GM18870 (cell line): Measurements from ENCODE around the gene PAQR6.

Experiments used
- ATAC-seq: cut with Tn5 transposase; IDR thresholded peaks from one replicate; pipeline ENCODE4 v1.9.1; 2021; ENCODE audit warnings: moderate library complexity; ENCODE audit not compliant: unreplicated experiment

PAQR6 gene

GRCh38 chr1:156247460-156248322 lies at the start of gene PAQR6:
Gene PAQR6, minus strand, starts transcription at chr1:156248056. Its CDS starts 1,325 bp downstream, at chr1:156246731.
- ATAC-seq, result no peak

GRCh38 chr1:156295391-156295947 lies 47.6 kb upstream of the PAQR6 start, which contains the start of gene GLMP:
Gene GLMP, minus strand, starts transcription at chr1:156295679. Its CDS starts 34 bp downstream, at chr1:156295645.
- ATAC-seq, result no peak

GRCh38 chr1:156293895-156294294 lies 46.0 kb upstream of the PAQR6 start:
- no peak for ATAC-seq

GRCh38 chr1:156293098-156293434 lies 45.2 kb upstream of the PAQR6 start:
- no peak for ATAC-seq

- ATAC-seq, result no peak
Observed at GRCh38 chr1:156291226-156292061, 43.6 kb upstream of the PAQR6 start.

GRCh38 chr1:156289857-156290256 lies 42.0 kb upstream of the PAQR6 start:
- no peak for ATAC-seq

GRCh38 chr1:156286061-156286460 lies 38.2 kb upstream of the PAQR6 start:
- no peak for ATAC-seq

- ATAC-seq, result no peak
Observed at GRCh38 chr1:156285437-156285836, 37.6 kb upstream of the PAQR6 start.

- ATAC-seq, result no peak
Observed at GRCh38 chr1:156284757-156285156, 36.9 kb upstream of the PAQR6 start.

- ATAC-seq, result no peak
Observed at GRCh38 chr1:156284112-156284511, 36.3 kb upstream of the PAQR6 start, which contains the start of gene TMEM79. Gene TMEM79, plus strand, starts transcription at chr1:156284325. Its CDS starts 902 bp downstream, at chr1:156285227.

GRCh38 chr1:156283521-156283920 lies 35.7 kb upstream of the PAQR6 start:
- ATAC-seq, result no peak

GRCh38 chr1:156282479-156283222 lies 34.8 kb upstream of the PAQR6 start, which contains the start of gene SMG5:
Gene SMG5, minus strand, starts transcription at chr1:156282825. Its CDS starts 145 bp downstream, at chr1:156282680.
- ATAC-seq, result peak; percentile 66

- ATAC-seq, result no peak
Observed at GRCh38 chr1:156281693-156282478, 34.0 kb upstream of the PAQR6 start.

- ATAC-seq, result no peak
Observed at GRCh38 chr1:156281281-156281680, 33.4 kb upstream of the PAQR6 start.

- ATAC-seq, result no peak
Observed at GRCh38 chr1:156279837-156280236, 32.0 kb upstream of the PAQR6 start.

- no peak for ATAC-seq
Observed at GRCh38 chr1:156276966-156277381, 29.1 kb upstream of the PAQR6 start.

GRCh38 chr1:156276532-156276931 lies 28.7 kb upstream of the PAQR6 start:
- no peak for ATAC-seq

GRCh38 chr1:156270314-156270713 lies 22.5 kb upstream of the PAQR6 start:
- no peak for ATAC-seq

GRCh38 chr1:156268336-156268735 lies 20.5 kb upstream of the PAQR6 start:
- ATAC-seq, result no peak

- no peak for ATAC-seq
Observed at GRCh38 chr1:156266051-156266450, 18.2 kb upstream of the PAQR6 start.
